ENCODE data around the gene LRRC1.

GRCh38 chr6:53803081-53803860 lies 8.5 kb downstream of the LRRC1 start:
- TF ChIP-seq CTCF (IDR thresholded peaks at IDR 0.05) (no peak), EP300 (IDR thresholded peaks at IDR 0.05) (no peak), POLR2A (IDR thresholded peaks at IDR 0.05) (no peak)
